Cerebellar nuclear complex (tissue), 1 donor: Measurements from ENCODE around the gene RASSF3.
"Not testable (repeated sequence)": the region's sequence is repeated elsewhere in the genome, so short reads cannot be mapped to it uniquely, and the experiment has no call there.

Experiments
- DNase-seq, 2 experiments: peaks; one replicate each; lab custom pipeline; 2025; lab: John Stamatoyannopoulos, UW

Gene RASSF3

DNA sequence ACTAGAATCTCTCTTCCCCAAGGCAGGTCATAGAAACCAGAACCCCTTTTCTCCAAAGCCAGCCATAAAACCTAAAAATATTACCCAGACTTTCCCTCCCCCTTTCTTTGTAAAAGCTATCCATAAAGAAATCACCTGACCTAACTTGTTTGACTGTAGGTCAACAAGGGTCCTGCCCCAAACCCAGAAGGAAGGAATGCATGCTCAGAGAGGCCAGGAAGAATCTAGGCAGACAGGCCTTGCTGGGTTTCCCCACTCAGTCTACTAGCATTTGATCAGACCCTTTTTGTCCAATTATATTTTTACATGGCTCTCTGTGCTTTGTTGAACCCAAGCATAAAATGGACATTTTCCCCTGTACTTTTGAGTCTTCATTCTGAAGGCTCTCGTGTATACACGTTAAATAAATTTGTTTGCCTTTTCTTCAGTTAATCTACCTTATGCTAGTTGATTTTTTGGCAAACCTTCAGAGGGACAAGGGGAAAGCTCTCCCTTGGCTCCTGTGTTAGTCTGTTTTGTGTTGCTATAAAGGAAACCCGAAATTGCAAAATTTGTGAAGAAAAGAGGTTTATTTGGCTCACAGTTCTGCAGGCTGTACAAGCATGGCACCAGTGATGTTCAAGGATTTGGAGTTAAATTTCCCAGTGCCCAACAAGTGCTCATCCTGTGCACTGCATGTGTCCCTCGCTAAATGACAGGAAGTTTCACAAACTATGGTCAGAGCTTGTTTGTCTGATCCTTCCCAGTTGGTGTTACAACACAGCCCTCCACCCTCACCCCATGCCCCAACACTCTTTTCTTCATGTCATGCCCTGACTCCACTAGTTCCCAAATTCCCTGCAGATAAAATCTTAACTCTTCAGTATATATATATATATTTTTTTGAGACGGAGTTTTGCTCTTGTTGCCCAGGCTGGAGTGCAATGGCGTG is 14.2 kb upstream of the RASSF3 start:
- DNase-seq: no peak

- DNase-seq: no peak
Measured at GRCh38 chr12:64598831-64599230, 11.5 kb upstream of the RASSF3 start.

GRCh38 chr12:64600164-64600561 is 10.1 kb upstream of the RASSF3 start:
- DNase-seq: no peak

- DNase-seq: no peak
Measured at GRCh38 chr12:64603183-64603841, 7.0 kb upstream of the RASSF3 start.

DNA sequence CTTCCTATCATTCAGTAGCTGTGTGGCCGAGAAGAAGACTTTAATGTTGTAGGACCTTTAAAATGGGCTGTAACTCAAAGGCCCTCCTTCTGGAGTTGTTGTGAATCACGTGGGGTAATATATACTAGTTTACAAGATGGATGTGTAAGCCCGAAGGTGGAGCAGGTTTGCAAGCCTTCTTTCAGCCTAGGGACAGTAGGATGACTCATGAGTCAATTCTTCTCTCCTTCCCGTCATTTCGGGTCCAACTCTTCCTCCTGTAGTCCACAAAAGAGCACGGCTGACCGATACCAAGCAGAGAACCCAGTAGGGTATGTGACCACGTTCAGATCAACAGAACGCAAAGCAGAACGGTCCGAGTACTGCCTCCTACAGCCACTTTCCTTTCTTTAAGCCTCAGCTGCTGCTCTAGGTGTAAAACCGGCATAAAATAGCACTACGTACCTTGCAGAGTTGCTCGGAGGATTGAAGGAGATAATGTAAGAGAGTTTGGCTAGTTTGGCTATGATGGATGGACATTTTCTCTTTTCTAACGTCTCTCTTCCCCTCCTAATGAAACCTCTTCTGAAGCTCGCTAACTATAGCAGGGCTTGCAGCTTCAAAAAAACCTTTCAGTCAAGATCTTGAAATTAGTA is 1.3 kb upstream of the RASSF3 start:
- no peak for DNase-seq

DNA sequence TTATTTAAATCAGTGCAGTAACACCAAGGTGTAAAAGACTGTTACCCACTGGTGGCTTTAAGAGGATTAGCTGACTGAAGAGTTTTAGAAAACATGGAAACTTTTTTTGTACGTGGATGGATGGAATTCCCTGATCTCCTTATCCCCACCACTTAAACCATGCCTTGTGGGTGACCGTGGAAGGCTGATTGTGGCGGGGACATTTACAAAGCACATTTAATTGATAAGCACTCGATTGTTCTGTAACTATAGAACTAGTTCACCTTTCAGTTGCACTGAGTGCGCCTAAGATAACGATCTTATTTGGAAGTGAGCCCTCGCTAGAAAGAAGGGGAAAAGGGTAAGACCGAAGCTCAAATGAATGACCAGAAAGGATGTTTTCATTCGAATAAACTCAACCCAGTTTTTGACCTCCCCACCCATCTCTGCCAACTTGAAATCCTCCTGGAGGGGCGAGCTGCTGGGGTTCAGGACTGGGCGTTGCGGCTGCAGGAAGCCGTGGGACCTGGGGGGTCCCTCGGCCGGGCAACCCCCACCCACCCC is 688 bp upstream of the RASSF3 start:
- no peak for DNase-seq

GRCh38 chr12:64610660-64611340 is 505 bp downstream of the RASSF3 start:
- no peak for DNase-seq

GRCh38 chr12:64611341-64612284 is 1.3 kb downstream of the RASSF3 start:
- DNase-seq: no peak

- no peak for DNase-seq
Measured at GRCh38 chr12:64612843-64613242, 2.5 kb downstream of the RASSF3 start.

- not testable (repeated sequence) for DNase-seq
Measured at GRCh38 chr12:64613775-64614398, 3.6 kb downstream of the RASSF3 start.

DNA sequence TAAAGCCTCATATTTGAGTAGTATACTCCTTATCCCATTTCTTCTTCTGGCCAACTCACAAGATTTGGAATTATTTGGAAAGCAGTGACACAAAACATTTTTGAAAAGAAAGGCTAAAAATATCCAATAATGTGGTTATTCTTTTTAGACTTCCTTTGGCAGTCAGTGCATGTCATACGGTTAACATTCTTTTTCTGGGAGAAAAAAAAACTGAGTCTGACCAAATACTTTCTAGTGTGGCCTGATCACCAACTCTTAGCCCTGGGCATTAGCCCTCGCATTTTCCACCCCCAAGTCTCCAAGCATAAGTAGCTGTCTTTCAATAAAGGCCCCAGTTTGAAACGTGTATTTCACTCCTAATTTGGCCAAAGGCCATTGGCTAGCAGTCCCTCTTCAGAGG is 5.9 kb downstream of the RASSF3 start:
- DNase-seq: no peak

DNA sequence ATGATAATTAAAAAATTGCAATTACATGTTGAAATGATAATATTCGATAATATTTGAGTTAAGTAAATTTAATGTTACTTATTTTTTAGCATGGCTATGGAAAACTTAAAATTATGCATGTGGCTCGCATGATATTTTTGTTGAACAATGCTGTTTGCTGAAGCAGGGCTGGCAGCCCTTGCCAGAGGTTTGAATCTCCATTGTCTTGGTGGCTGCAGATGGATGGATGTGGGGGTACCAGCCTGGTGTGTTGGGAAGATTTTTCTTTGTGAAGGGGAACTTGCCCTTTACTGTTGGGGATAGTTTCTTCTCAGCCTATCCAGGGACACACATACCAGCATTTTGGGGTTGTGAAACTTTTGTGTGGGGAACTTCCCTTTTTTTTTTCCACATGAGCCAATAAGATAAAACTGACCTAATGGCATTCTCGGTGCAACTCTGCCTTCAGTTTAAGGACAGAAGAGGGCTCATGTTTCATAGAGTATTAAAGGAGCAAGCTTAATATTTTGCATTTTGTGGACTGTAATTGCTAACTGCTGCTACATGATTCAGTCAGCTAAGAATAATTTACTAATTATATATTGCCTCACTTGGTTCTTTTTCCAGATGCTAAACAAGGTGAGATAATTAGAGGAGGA is 8.8 kb downstream of the RASSF3 start:
- no peak for DNase-seq

DNA sequence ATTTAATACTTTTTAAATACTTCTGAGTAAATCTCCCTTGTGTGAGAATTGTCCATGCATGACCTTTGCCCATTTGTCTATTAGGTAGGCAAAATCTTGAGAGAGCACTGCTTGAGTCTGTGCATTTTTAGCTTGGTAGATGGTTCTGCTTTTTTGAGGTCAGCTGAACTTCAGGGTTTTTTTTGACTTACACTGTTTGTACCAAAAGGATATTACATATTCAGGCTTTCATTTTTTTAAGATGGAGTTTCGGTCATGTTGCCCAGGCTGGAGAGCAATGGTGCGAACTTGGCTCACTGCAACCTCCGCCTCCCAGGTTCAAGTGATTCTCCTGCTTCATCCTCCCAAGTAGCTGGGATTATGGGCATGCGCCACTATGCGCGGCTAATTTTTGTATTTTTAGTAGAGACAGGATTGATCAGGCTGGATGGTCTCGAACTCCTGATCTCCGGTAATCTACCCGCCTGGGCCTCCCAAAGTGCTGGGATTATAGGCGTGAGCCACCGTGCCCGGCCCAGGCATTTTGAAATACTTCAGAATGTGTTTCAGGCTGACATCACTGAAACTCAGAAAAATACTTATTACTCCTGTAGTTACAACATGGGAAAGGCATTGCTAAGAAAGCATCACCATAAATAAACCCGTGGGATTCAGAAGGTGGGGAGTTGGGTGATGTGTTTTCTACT is 11.1 kb downstream of the RASSF3 start:
- no peak for DNase-seq

GRCh38 chr12:64624035-64624434 is 13.7 kb downstream of the RASSF3 start:
- DNase-seq: no peak

GRCh38 chr12:64625243-64626077 is 15.2 kb downstream of the RASSF3 start:
- no peak for DNase-seq

DNA sequence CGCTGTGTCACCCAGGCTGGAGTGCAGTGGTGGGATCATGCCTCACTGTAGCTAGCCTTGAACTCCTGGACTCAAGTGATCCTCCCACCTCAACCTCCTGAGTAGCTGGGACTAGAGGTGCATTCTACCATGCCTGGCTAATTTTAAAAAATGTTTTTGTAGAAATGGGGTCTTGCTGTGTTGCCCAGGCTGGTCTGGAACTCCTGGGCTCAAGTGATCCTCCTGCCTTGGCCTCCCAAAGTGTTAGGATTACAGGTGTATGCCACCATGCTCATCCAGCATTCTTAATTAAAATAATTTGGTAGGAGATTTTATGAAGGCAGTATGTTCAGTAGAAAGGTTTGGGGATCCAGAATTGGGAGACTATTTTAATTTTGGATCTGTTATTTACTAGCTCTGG is 16.3 kb downstream of the RASSF3 start:
- not testable (repeated sequence) for DNase-seq

DNA sequence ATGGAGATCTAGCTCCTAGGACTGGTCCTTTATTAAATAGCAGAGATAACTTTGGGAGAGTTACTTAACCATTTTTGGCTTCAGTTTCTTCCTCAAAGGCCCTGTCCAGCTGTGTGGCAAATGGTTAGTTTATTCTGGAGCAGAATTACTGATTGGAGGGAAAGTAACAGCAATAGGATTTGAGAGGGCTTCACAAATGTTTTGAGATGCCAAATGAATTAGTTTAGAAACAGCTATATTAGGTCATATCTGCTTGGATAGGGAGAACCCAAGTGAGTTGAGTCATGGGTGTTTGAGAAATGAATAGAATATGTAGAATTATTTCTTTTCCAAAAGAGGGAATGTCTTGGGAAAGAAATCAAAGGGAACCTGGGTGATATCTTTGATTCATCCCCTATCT is 17.5 kb downstream of the RASSF3 start:
- no peak for DNase-seq

DNA sequence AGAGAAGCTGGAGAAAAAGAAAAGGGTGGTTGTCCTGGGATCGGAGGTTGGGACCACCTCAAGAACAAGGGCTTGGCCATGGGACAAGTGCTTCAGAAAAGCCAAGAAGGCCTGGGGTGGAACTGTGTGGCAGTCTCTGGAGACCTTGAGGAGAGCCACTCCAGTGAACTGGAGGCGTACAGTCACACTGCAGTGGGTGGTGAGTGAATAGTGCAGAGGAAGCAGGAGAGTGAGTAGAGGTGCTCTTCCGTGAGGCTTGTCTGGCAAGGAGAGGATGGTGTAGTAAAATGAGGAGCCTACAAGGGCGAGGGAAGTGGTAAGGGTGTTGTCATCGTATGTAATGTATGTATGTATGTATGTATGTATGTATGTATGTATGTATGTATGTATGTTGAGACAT is 20.9 kb downstream of the RASSF3 start:
- DNase-seq: no peak
